ENCODE results near the gene MARVELD2. TPM values are rescaled to one million over a fixed set of nuclear protein-coding genes. Genes with fewer than 3 reads are reported as not detected.
"Not testable (repeated sequence)": the region's sequence is repeated elsewhere in the genome, so short reads cannot be mapped to it uniquely, and the experiment has no call there.

Gene MARVELD2, protein sequence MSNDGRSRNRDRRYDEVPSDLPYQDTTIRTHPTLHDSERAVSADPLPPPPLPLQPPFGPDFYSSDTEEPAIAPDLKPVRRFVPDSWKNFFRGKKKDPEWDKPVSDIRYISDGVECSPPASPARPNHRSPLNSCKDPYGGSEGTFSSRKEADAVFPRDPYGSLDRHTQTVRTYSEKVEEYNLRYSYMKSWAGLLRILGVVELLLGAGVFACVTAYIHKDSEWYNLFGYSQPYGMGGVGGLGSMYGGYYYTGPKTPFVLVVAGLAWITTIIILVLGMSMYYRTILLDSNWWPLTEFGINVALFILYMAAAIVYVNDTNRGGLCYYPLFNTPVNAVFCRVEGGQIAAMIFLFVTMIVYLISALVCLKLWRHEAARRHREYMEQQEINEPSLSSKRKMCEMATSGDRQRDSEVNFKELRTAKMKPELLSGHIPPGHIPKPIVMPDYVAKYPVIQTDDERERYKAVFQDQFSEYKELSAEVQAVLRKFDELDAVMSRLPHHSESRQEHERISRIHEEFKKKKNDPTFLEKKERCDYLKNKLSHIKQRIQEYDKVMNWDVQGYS
- total RNA-seq (ENCODE audit: low replicate concordance): 26.1 and 62.5 TPM in 2 replicates
- long read RNA-seq, full-length matches to known transcripts: 38 of 104 reads
- long read RNA-seq, partial matches to known transcripts: 56 of 104 reads
- long read RNA-seq, other reads (novel, unspliced or antisense): 10 of 104 reads

DNA sequence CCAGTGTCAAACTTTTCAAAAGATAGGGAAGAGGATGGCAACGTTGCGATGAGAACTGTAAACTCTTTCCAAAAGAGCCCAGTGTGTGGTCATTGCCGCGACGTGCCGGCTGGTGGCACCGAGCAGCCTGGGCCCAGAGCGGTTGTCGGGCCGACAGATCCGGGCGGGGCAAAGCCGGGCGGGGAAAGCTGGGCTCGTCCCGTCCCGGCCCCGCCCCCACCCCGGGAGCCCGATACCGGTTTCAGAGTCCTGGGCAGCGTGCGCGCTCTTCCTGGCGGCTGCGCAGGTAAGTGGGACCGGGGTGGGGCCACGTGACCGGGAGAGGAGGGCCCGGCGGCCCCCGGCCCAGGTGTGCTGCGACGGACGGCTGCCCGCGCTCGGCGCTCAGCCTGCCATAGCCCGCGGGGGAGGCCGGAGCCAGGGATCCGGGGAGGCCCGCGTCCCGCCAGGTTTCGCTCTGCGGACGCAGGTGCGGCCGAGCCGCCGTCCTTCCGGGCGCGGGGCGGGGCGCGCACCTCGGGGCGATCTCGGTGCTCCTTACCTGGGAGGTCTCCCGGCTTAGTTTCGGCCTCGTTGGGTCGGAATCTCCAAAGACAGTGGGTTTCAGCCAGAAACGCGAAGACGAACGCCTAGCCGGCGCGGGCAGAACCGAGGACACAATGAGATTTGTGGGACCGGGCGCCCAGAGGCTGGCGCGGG, at the start of gene MARVELD2:
Gene MARVELD2, plus strand, starts transcription at position 232 of the 699 bp plus-strand sequence. CDS start 4,270 bp downstream, outside the sequence.
- TF ChIP-seq, protein P1, sequence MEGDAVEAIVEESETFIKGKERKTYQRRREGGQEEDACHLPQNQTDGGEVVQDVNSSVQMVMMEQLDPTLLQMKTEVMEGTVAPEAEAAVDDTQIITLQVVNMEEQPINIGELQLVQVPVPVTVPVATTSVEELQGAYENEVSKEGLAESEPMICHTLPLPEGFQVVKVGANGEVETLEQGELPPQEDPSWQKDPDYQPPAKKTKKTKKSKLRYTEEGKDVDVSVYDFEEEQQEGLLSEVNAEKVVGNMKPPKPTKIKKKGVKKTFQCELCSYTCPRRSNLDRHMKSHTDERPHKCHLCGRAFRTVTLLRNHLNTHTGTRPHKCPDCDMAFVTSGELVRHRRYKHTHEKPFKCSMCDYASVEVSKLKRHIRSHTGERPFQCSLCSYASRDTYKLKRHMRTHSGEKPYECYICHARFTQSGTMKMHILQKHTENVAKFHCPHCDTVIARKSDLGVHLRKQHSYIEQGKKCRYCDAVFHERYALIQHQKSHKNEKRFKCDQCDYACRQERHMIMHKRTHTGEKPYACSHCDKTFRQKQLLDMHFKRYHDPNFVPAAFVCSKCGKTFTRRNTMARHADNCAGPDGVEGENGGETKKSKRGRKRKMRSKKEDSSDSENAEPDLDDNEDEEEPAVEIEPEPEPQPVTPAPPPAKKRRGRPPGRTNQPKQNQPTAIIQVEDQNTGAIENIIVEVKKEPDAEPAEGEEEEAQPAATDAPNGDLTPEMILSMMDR (conservative IDR thresholded peaks at IDR 0.05): peak; percentile 47

DNA sequence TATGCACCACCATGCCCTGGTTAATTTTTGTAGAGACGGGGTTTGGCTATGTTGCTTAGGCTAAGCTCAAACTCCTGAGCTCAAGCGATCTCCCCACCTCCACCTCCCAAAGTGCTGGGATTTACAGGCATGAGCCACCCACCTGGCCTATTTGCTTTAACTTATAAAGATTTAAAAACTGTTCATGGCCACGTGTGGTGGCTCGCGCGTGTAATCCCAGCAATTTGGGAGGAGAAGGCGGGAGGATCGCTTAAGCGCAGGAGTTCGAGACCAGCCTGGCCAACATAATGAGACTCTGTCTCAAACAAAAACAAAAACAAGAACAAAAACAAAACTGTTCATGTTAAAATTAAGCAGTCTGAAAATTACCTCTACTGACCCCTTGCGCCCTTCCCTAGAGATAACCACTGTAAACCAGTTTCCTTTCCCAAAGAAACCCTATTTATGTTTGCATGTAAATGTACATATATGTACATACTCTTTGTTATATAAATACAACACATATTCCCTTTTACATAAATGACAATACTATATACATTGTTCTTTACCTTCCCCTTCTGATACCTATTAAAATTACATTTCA, 47.1 kb upstream of the MARVELD2 start:
- Mint-ChIP-seq H3K27ac (peak overlapping the region; percentile 98), H3K27me3 (no peaks in the 10 kb centered on the region), H3K4me1 (ENCODE audit: unreplicated experiment) (peaks cover 24% of the 10 kb centered on the region), H3K36me3 (peaks cover 22% of the 10 kb centered on the region), H3K9me3 (no peaks in the 10 kb centered on the region), H3K4me3 (peak overlapping the region; percentile 98)
- DNase-seq (ENCODE audit: extremely low spot score, unreplicated experiment): no peak
- TF ChIP-seq, protein P1 (conservative IDR thresholded peaks at IDR 0.05): no peak

More for the DNA sequence above, at the start of gene MARVELD2:
- H3K4me3 Mint-ChIP-seq: peak within 1 kb of the TSS; percentile 90
- H3K36me3 Mint-ChIP-seq: peaks cover 43% of the 10 kb centered on the region
- DNase-seq (ENCODE audit: extremely low spot score, unreplicated experiment): peak; percentile 83
- peaks cover 20% of the 10 kb centered on the region for H3K27me3 Mint-ChIP-seq
- peak within 1 kb of the TSS; percentile 97 for H3K27ac Mint-ChIP-seq
- no peaks in the 10 kb centered on the region for H3K9me3 Mint-ChIP-seq
- peaks cover 16% of the 10 kb centered on the region for H3K4me1 Mint-ChIP-seq (ENCODE audit: unreplicated experiment)

- H3K4me3 Mint-ChIP-seq: peak overlapping the region; percentile 98
- no peaks in the 10 kb centered on the region for H3K27me3 Mint-ChIP-seq
- TF ChIP-seq, protein P1 (conservative IDR thresholded peaks at IDR 0.05): no peak
- no peaks in the 10 kb centered on the region for H3K9me3 Mint-ChIP-seq
- H3K4me1 Mint-ChIP-seq (ENCODE audit: unreplicated experiment): peaks cover 24% of the 10 kb centered on the region
- H3K36me3 Mint-ChIP-seq: peaks cover 22% of the 10 kb centered on the region
- DNase-seq (ENCODE audit: extremely low spot score, unreplicated experiment): no peak
- H3K27ac Mint-ChIP-seq: peak overlapping the region; percentile 98
Measured at GRCh38 chr5:69368458-69369339, 46.2 kb upstream of the MARVELD2 start.

DNA sequence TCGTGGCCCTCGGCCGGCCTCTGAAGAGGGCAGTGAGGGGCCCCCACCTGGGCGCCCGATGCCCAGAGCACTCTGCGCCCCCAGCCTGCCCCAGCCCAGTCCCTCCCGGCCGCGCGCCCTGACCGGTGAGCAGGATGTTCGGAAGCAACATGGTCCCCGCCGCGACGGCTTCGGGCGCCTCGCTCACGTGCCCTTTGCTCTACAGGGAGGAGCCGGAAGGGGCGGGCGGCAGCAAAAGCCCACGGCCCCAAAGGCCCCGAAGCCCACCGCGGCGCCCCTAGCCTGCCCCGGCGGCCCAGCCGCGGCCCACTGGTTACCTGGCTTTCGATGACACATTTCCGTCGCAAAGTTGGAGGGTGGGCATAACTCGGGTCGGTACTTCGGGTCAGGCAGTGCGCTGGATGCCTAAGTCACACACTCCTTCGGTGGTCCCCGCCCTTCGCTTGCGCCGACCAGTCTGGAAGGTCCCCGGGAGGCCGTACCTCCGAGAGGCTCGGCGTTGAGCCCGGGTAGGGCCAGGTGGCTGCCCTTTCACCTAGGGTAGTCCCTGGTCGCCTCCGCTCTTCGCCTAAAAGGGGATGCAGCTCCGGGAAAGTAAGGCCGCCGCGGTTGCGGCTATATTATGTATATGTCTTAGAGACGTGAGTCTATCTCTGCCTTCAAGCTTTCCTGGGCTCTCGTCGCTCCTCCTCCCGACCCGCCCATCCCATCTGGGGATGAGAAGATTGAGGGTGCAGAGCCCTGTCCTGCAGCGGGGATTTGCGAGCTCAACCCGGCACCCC, 45.4 kb upstream of the MARVELD2 start, which contains the start of the genes AK6, RAD17 and TAF9:
Gene AK6, minus strand, starts transcription at position 181 of the 782 bp plus-strand sequence. Its CDS starts 30 bp downstream, at position 151.
Gene RAD17, plus strand, starts transcription at position 479 of the 782 bp plus-strand sequence. CDS start 2,391 bp downstream, outside the sequence.
Gene TAF9, minus strand, starts transcription at position 181 of the 782 bp plus-strand sequence. CDS start 3,783 bp downstream, outside the sequence.
- Mint-ChIP-seq H3K4me1 (ENCODE audit: unreplicated experiment) (peaks cover 24% of the 10 kb centered on the region), H3K4me3 (peak within 1 kb of the TSS; percentile 98)
- TF ChIP-seq, protein P1 (conservative IDR thresholded peaks at IDR 0.05): peak; percentile 29

GRCh38 chr5:69370335-69370734, 44.6 kb upstream of the MARVELD2 start:
- not testable (repeated sequence) for H3K36me3 Mint-ChIP-seq; H3K27me3 Mint-ChIP-seq; DNase-seq (ENCODE audit: extremely low spot score, unreplicated experiment); H3K9me3 Mint-ChIP-seq
- peak overlapping the region; percentile 96 for H3K4me3 Mint-ChIP-seq
- H3K27ac Mint-ChIP-seq: peak overlapping the region; percentile 98
- H3K4me1 Mint-ChIP-seq (ENCODE audit: unreplicated experiment): peaks cover 22% of the 10 kb centered on the region

More for the DNA sequence above, 45.4 kb upstream of the MARVELD2 start, which contains the start of the genes AK6, RAD17 and TAF9:
- DNase-seq (ENCODE audit: extremely low spot score, unreplicated experiment): peak; percentile 91
- no peaks in the 10 kb centered on the region for H3K9me3 Mint-ChIP-seq
- H3K36me3 Mint-ChIP-seq: peaks cover 17% of the 10 kb centered on the region
- no peaks in the 10 kb centered on the region for H3K27me3 Mint-ChIP-seq
- H3K27ac Mint-ChIP-seq: peak within 1 kb of the TSS; percentile 98

Measured in type B pancreatic cell (in vitro differentiated cells).